ENCODE data around the gene AKR1C8.
"Not testable (repeated sequence)": the region's sequence is repeated elsewhere in the genome, so short reads cannot be mapped to it uniquely, and the experiment has no call there.

AKR1C8 gene

DNA sequence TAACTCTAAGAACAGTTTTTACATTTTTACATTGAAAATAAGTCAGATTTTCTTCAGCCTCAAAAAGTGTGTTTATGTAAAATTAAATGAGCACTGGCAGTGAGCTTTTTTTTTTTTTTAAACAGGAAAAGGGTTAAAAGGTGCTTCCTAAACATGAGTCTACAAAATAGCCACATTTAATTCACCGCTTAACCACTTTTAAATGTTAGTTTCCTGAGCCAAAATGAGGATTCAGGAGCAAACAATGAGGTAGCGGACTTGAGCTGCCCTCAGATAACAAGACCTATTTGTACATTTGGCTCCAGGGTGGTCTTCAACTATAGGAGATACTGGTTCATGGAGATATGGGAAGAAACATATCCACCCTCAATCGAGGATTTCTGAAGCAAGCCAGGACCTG, 67.9 kb downstream of the AKR1C8 start:
- DNase-seq (ENCODE audit: low spot score) = no peak
- TF ChIP-seq, protein P1, sequence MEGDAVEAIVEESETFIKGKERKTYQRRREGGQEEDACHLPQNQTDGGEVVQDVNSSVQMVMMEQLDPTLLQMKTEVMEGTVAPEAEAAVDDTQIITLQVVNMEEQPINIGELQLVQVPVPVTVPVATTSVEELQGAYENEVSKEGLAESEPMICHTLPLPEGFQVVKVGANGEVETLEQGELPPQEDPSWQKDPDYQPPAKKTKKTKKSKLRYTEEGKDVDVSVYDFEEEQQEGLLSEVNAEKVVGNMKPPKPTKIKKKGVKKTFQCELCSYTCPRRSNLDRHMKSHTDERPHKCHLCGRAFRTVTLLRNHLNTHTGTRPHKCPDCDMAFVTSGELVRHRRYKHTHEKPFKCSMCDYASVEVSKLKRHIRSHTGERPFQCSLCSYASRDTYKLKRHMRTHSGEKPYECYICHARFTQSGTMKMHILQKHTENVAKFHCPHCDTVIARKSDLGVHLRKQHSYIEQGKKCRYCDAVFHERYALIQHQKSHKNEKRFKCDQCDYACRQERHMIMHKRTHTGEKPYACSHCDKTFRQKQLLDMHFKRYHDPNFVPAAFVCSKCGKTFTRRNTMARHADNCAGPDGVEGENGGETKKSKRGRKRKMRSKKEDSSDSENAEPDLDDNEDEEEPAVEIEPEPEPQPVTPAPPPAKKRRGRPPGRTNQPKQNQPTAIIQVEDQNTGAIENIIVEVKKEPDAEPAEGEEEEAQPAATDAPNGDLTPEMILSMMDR (IDR thresholded peaks at IDR 0.05; ENCODE audit: extremely low read depth, missing control alignments) = no peak

DNA sequence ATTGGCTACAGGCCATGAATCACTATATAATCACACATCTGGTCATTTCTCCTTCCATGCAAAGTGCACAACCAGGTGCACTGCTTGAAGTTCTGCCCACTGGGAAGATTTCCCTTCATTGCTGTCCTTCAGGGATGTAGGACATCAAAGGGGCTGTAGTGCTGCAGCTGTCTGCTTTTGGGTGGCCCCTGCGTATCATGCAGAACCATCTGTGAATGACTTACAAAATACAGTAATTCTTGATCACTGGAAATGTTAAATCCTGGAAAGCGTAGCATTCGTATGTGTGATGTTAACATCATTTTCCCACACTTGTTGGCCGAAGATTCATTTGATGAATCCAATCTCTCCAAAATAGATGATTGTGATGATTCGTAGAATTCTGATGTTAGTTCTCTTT, 68.3 kb downstream of the AKR1C8 start:
- TF ChIP-seq, protein P1 (IDR thresholded peaks at IDR 0.05; ENCODE audit: extremely low read depth, missing control alignments) = no peak
- DNase-seq (ENCODE audit: low spot score) = no peak

DNA sequence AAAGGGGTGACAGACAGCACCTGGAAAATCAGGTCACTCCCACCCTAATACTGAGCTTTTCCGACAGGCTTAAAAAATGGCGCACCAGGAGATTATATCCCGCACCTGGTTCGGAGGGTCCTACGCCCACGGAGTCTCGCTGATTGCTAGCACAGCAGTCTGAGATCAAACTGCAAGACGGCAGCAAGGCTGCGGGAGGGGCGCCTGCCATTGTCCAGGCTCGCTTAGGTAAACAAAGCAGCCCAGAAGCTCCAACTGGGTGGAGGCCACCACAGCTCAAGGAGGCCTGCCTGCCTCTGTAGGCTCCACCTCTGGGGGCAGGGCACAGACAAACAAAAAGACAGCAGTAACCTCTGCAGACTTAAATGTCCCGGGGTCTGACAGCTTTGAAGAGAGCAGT, 75.1 kb downstream of the AKR1C8 start:
- not testable (repeated sequence) for DNase-seq (ENCODE audit: low spot score)

DNA sequence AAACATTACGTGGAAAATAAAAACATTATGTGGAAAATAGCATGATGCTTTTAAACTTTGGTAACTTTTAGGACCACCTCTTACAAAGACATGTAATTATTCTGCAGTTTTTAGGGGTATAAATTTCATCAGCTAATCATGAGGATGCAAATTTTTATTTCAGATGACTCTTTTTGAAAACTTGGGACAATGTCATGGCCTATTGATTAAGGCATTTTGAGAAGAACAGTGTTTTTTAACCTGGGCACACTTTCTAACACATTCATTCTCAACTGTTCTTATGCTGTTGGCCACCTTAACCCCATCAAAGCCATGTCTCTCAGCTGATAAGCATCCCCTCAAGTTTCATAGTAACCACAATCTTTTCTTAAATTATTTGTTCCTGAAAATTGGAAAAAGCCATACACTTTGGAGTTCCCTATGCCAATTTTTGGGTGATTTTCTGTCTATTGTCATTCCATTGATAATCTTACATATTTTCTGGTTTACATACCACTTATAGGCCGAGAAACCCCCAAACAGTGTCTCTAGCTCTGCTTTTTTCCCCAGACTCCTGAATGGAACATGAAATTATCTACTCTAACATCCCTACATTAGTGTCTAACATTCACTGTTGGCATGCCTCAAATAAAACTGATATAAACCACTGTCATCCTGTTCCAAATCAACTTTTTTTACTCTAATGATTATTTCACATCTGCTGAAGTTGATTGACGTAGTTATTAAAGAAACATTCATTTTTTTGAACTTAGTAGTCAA, 76.1 kb downstream of the AKR1C8 start:
- TF ChIP-seq, protein P1 (IDR thresholded peaks at IDR 0.05; ENCODE audit: extremely low read depth, missing control alignments) = no peak
- DNase-seq (ENCODE audit: low spot score) = no peak

DNA sequence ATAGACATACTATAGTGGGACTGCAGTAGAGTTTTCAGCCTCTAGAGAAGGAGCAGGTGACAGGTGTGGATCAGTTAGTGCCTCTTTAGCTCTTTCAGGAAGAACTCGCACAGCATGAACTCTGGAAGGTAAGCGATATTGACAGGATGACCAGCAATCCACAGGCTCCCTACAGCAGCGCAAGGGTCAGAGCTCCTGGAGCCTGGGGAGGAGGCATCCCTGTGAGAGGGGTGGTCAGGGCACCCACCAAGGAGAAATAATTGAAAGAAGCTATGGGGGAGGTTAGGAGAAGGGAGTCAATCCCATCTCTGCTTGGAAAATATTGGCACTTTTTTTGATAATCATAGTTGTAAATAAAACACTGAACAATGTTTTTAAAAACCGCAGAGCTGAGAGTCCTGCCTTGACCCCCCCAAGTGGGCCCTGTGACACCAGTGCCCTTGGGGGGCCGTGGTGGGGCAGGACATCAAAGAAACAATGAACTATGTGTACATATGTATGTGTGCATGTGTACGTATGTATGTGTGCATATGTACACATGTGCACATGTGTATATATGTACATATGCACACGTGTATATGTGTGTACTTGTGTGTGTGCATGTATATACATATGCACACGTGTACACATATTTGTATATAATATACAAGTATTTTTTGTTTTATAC, 77.0 kb downstream of the AKR1C8 start:
- TF ChIP-seq, protein P1 (IDR thresholded peaks at IDR 0.05; ENCODE audit: extremely low read depth, missing control alignments) = no peak
- no peak for DNase-seq (ENCODE audit: low spot score)

DNA sequence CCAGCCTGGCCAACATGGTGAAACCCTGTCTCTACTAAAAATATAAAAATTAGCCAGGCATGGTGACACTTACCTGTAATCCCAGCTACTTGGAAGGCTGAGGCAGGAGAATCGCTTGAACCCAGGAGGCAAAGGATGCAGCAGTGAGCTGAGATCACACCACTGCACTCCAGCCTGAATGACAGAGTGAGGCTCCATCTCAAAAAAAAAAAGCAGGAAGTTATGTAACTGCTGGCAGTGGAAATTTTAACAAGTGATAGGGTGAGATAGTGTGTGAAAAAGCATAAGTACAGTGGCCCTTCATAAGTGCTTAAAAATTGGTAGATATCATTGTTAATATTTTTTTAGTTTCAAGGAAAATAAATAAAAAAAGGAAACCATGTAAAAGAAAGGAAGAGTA, 78.4 kb downstream of the AKR1C8 start:
- no peak for DNase-seq (ENCODE audit: low spot score)

DNA sequence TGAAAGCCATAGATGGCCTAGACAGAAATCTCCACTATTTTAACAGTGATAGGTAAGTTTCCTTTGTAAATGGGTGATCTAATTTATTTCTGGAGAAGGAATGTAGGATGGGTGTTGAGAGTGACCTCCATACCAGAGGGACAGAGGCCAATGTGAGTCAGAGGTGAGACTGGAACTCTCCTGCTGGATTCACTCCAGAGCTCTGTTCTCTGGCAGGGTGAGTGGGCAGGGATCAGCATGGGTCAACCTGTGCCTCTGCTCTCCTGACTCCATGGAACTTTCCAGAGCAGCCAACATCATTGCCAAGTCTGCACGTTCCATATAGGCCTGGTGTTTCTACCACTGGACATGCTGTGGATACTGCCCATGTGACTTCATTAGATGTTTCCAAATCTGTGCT, 79.3 kb downstream of the AKR1C8 start:
- TF ChIP-seq, protein P1 (IDR thresholded peaks at IDR 0.05; ENCODE audit: extremely low read depth, missing control alignments) = no peak
- no peak for DNase-seq (ENCODE audit: low spot score)

More for the DNA sequence above, 78.4 kb downstream of the AKR1C8 start:
- TF ChIP-seq, protein P1 (IDR thresholded peaks at IDR 0.05; ENCODE audit: extremely low read depth, missing control alignments) = no peak
